GM19324 (cell line): ENCODE measurements around the gene MTMR3.
A peak's percentile ranks its signal among the peaks of the same experiment; 100 is the strongest.
"Not testable (repeated sequence)": the region's sequence is repeated elsewhere in the genome, so short reads cannot be mapped to it uniquely, and the experiment has no call there.

Experiments used
- ATAC-seq: cut with Tn5 transposase; IDR thresholded peaks from one replicate; pipeline ENCODE4 v1.9.1; 2021; ENCODE audit warnings: mild to moderate bottlenecking, moderate library complexity; ENCODE audit not compliant: unreplicated experiment, low FRiP score

The MTMR3 gene

DNA sequence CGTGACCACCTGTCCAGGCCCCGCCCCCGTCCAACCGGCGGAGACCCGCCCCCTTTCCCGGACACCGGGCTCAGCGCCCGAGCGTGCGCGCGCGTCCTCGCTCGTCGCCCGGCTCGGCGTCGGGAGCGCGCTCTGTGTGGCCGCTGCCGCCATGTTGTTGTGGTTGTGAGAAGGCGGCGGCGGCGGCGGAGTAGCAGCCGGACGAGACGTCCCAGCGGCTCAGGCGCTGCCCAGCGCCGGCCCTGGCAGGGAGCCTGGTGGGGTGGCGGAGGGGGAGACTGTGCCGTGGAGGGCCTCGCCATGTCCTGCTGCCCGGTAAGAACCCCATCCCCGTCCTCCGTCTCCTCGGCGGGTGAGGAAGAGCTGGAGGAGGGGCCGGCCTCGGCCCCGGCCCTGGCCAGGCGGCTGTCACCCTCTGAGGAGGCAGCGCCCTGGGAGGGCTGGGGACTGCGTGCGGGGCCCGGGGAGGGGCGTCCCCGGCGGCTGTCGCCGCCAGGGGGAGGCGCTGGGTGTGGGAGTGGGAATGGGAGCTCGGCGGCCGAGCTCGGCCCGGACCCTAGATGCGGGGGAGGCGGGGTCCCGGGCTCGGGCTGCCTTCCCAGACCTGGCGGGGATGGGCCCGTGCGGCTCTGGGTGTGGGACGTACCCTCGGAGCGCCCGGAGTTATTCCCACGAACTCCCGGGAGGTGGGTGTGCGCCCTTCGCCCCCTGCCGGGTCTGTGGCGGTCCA is at the start of gene MTMR3:
MTMR3 (plus strand) TSS at position 130 of the 730 bp plus-strand sequence. CDS start 87,886 bp downstream, outside the sequence.
- peak; percentile 79 for ATAC-seq

DNA sequence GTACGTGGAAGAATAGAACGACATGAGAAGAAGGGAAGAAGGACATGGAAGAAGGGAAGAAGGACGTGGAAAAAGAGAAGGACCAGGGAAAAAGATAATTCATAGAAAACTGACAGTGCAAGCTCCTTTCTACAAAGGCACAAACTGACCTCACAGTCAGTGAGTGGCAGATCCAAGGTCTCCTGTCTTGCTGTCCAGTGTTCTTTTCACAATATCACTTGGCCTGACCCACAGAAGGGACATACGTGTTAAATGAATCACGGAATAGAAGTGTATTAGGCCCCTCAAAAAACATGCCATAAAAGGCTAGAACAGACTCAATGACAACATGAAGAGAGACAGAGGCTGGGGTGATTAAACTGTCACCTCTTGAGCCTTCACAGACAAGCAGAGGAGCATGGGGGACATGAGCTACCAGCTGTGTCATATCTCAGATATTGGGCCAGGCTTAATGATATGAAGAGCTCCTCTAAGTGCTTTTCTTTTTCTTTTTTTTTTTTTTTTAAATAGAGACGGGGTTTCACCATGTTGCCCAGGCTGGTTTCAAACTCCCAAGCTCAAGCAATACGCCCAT is 49.5 kb upstream of the MTMR3 start:
- ATAC-seq: no peak

DNA sequence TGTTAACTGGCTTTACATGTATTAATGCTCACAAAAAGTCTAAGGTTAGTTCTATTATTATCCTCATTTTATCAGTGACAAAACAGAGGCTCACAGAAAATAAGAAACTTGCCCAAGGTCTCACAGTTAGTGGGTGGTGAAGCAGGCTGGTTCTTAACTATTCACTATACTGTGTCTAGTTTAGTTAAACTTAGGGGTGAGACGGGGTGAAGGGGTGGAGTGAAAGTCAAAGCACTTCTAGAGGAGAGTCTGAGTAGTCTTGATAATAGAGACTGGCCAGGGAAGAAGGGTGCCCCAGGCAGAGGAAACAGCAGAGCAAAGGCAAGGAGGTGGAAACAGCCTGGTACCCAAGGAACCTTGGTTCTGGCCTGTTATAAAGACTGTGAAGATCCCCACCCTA is 48.9 kb upstream of the MTMR3 start:
- no peak for ATAC-seq

DNA sequence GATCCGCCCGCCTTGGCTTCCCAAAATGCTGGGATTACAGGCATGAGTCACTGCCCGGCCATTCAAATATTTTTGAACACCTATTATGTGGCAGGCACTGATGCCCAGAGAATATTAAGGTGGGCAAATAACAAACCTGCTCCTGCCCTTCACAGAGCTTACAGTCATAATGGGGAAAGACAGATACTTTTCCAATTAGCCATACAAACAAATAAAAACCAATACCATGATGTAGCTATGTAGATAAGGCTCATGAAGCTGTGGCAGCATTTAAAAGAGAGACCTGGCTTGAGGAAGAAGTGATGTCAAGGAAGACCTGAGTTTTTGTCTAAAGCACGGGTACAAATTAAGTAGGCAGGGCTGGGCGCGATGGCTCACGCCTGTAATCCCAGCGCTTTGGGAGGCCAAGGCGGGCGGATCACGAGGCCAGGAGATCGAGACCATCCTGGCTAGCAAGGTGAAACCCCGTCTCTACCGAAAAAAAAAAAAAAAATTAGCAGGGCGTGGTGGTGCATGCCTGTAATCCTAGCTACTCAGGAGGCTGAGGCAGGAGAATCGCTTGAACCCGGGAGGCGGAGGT is 46.1 kb upstream of the MTMR3 start:
- not testable (repeated sequence) for ATAC-seq

DNA sequence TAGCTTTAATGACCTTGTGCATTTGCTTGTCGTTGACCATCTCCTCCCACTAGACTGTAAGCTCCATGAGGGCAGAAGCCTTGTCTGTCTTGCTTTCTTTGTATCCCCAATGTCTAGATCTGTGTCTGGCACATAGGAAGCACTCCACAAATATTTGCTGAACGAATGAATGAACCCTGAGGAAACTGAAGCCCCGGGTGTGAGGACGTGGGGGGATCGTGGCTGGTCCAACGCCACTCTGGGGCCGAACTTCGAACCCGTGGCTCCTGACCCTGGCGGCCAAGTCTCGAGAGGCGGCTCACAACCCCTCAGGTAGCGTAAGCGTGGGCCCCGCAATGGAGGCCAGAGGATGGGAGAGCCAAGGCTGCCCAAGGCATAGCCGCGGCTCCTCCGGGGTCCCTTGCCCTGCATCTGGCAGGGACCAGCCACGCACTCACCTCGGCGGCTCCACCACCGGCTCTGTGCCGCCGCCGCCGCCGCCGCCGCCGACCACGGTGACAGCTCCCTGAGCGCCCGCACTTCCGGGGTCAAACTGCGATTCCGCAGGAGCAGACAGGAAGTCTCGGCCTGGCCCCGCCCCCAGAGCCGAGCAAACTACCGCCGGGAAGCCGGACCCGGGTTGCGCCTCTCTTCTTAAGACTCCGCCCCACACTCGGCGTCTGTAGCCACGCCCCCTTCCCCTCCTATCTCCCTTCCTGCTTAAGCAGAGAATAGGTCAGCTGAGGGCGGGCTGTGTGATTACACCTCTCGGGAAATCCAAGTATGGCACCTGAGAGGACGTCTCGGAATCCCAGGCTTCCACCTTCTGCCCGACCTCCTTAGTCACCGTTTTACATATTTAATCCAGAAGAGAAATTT is 45.0 kb upstream of the MTMR3 start, which contains the start of gene ASCC2:
ASCC2 (minus strand) TSS at position 534 of the 858 bp plus-strand sequence. CDS start 5,949 bp downstream, outside the sequence.
- peak; percentile 94 for ATAC-seq

DNA sequence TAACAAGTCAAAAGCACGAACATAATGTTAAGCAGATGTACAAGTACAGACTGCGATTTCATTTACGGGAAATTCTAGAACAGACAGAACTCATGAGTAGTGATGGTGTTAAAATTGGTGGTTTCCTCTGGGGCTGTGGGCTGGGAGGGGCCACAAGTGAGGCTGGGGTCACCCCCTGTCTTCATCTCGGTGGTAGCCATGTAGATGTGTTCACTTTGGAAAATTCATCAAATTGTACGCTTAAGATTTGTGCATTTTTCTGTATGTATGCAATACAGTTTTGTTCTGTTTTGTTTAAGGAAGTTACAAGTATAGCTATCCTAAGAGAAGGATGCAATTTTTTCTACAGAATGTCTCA is 44.4 kb upstream of the MTMR3 start:
- ATAC-seq: no peak

DNA sequence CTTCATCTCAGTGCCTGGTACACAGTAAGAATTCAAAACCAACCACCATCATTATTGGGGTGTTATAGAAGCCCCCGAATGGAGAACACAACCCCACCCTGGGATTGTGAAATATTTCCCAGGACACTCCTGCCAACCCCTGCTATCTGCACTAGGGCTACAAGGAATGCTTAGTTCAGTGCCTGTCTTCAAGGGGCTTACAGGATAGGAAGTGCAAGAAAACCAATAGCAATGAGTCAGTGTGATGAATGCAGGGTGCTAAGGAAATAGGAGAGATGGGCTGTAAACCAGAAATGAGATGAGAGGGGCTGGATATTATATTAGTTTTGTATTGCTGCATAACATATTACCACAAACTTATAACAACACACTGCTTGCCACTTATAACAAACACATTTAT is 43.9 kb upstream of the MTMR3 start:
- ATAC-seq: no peak

DNA sequence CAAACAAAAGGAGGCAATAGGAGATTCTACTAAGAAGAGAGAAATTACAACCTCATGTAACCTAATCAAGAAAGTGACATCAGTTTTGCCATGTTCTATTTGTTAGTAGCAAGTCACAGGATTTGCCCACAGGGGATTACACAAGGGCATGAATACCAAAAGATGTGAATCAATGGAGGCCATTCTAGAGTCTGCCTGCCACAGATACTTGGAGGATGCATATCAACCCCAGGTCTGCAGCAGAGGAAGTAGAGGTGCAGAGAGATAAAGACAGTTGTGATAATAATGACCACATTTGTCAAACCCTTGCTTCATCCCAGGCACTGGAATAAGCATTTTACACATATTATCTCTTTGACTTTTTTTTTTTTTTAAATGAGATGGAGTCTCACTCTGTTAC is 42.5 kb upstream of the MTMR3 start:
- ATAC-seq: no peak

DNA sequence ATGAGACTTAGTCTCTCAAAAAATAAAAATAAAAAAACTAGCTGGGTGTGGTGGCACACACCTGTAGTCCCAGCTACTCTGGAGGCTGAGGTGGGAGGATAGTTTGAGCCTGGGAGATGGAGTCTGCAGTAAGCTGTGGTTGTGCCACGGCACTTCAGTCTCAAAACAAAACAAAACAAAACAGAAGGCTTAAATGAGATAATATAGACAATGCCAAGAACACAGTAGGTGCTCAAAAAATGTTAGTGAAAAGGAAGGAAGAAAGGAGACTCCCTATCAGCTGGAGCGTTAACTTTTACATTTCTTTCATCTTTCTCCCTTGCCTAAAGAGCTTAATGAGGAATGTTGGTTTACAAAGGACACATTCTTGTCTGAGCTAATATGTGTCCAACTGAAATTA is 40.8 kb upstream of the MTMR3 start:
- ATAC-seq: no peak

DNA sequence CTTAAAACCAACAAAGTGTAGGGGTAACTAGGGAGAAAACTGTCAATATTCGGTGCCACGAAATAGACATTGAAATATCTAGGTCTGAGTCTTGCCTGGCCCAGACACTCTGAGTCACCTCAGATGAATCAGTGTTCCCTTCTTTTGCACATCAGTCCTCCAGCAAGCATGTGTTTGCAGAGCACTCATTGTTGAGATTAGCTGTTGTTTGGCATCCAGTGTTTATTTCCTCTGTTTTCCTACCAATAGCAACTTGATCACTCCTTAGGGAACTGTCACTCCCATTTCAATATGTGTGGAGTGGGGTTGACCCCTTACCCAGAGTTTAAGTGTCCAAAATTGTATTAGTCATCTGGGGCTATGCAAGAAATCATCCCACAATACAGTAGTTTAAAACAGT is 40.2 kb upstream of the MTMR3 start:
- ATAC-seq: no peak

DNA sequence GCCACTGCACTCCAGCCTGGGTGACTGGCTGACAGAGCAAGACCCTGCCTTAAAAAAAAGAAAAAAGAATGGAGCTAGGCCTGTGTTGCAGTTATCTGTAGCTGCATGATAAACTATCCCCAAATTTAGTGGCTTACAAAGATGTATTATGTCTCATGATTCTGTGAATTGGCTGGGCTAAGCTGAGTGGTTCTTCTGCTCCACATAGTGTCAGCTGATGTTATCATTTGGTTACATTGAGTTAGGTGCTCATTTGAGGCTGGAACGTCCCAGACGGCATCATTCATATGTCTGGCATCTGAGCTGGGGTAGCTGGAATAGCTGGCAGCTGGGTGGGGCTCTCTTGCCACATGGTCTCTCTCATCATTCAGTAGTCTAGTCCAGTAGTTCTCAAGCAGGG is 36.7 kb upstream of the MTMR3 start:
- ATAC-seq: no peak

DNA sequence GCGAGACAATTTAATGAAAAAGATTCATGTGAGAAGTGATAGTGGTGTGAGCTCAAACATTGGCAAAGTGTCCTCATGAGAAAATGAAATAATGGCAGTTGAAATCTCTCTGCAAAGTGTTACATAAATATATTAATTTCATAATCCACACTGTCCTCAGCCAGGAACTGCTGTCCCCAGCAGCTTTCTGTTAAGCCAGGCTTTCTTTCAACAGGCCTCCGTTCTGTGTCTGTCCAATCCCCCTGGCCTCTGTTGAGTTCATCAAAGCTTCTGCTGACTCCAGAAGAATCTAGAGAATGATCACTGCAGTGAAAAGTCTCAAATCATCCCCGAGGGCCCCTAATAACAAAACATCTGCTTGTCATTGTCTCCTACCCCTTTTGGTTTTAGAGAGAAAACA is 34.9 kb upstream of the MTMR3 start:
- ATAC-seq: no peak

DNA sequence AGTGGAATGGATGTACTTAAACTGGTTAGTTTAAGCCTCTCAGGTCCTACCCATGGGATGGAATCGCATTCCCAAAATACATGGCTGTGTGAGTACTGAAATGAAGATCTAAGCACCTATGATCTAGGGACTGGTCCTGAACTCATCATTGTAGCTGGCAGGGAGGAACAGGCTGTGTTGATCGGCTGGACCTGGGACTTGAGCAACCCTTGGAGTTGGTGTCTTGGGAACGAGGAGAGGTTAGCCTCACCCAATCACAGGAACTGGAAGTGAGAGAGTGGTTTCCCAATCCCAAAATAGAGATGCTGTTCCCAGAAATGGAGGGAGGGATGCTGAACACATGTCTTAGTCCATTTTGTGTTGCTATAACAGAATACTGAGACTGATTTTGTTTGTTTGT is 28.5 kb upstream of the MTMR3 start:
- no peak for ATAC-seq

DNA sequence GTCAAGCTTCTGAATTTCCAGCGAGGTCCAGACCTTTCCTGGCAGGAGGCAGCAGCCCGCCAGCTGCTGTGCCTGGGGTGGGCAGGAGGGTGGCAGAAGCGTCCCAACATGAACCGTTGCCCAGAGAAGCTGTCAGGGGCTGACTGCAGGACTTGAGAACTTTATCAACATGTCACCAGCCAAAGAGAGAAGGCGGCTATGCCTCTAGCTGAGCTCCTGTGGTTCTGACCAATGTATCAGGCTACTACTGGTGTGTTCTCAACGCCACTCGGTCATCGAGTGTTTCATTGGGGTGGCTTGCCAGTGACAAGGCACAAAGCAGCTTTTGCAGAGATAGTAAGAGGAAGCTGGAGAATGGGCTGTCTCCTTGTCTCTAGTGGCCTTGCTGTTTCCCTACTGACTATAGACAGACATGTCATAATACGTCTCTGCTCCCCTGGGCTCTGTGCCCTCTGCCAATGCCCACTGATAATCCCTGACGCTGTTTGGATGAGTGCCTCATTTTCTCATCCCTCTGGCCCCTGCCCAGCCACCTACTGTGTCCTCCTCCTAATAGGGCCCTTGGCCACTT is 27.3 kb upstream of the MTMR3 start:
- ATAC-seq: no peak

DNA sequence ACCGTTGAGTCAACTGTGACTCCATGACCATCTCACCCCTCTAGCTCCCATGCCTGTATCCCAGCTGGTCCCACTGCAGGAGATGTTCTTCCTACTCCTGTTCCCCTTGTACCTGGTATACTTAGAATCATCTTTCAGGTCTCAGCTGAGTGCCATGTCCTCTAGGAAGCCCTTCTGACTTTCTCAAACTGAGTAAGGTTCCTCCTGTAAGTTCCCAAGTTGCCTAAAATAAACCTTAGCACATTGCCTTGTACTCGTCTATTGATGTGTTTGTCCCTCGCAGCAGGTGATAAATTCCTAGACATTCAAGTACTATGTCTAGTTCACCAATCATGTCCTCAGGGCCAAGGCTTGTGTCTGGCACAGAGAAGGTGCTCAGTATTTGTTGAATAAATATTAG is 26.5 kb upstream of the MTMR3 start:
- ATAC-seq: no peak

DNA sequence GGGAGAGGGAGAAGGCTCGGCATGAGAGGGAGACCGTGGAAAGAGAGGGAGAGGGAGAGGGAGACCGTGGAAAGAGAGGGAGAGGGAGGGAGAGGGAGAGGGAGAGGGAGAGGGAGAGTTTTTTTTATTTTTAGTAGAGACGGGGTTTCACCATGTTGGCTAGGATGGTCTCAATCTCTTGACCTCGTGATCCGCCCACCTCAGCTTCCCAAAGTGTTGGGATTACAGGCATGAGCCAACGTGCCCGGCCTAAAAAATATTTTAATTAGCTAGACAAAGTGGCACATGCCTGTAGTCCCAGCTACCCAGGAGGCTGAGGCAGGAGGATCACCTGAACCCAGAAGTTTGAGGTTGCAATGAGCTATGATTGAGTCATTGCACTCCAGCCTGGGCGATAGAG is 23.9 kb upstream of the MTMR3 start:
- ATAC-seq: not testable (repeated sequence)

DNA sequence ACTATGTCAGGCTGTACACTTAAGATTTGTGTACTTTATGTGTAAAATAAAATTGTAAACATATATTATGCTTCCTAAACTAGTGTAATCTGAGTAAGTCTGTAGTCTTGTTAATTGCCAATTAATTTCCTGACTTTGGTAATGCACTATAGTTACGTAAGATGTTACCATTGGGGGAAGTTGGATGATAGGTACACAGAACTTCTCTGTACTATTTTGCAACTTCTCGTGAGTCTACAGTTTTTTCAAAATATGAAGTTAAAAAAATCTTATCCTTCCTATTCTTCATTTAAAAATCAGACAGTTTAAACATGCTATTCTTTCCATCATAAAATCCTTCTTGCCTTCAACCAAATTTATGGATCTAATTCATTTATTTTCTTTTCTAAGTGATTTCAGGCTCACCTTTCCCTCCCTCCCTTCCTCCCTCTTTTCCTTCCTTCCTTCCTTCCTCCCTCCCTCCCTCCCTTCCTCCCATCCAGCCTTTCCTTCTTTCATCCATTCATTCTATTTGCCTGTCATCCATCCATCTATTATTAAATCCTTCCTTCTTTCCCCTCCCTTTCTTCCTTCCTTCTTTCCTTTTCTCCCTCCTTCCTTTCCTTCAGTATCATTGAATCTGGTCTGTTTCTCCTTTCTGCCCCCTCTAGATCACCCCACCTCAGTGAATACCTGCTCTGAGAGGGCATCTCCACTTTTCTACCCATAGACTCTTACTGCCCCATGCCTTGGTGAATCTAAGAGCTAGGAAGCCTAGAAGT is 22.8 kb upstream of the MTMR3 start:
- no peak for ATAC-seq

DNA sequence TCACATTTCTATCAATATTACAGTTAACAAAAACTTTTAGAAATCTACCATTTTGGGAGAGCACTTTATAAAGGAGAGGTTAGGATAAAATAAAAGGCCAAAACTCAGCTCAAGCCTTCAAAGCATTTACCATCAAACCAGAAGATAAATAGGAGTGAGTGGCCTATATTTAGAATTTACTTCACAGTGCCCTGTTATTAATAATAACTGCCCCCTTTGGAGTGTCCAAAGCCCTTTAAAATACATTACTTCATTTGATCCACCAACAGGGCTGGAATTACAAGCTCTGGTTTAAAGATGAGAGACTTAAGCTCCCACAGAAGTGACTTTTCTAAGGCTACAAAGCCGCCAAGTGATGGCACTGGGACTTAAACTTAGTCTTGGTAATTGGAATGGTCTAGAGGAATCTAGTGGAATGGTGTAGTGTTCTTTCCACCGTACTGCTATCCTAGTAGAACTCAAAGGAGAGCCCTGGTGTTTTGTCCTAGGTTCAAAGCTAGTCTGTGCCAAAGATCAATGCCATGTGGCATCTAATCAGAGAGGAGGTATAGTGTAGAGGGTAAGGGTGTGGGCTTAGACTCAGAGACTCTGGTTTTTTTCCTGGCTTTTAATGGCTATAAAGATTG is 21.2 kb upstream of the MTMR3 start:
- no peak for ATAC-seq

DNA sequence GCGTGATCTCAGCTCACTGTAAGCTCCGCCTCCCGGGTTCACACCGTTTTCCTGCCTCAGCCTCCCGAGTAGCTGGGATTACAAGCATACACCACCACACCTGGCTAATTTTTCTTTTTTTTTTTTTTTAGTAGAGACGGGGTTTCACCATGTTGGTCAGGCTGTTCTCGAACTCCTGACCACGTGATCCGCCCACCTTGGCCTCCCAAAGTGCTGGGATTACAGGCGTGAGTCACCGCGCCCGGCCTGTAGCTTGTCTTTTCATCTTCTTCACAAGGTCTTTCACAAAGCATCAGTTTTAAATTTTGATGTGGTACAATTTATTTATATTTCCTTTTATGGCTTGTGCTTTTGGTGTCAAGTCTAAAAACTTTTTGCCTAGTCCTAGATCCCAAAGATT is 17.4 kb upstream of the MTMR3 start:
- not testable (repeated sequence) for ATAC-seq

DNA sequence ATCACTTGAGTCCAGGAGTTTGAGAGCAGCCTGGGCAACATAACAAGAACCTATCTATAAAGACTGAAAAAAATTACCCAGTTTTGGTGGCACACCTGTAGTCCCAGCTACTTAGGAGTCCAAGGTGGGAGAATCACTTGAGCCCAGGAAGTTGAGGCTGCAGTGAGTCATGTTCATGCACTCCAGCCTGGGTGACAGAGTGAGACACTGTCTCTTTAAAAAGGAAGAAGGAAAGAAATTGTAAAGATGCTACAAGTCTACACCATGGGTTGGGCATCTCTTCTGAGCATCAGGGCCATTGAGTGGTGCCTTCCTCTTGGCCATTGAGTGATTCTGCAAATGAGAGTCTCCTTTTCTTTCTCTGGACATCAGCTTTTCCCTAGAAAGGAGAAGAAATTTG is 15.7 kb upstream of the MTMR3 start:
- ATAC-seq: no peak
